Calu3 (cell line): ENCODE data around the gene TMEM198. TPM values are rescaled to one million over a fixed set of nuclear protein-coding genes. Genes with fewer than 3 reads are reported as not detected.

Experiments used
- BruUV-seq: library from RNA; stranded (reverse); fragments of 400-500 nt; replicated peaks from 2 replicates; lab custom pipeline; 2021; lab: Mats Ljungman, UMichigan
- CTCF ChIA-PET: fragments of 300-600 bp; sonication (Branson Sonifier 250); formaldehyde crosslinking; loops from one replicate; lab custom pipeline; 2022; ENCODE audit warnings: antibody characterized with exemption; lab: Charles Lee
- DNase-seq: peaks from one replicate; pipeline ENCODE4 v3.0.0; 2022
- H3K27ac Mint-ChIP-seq: one replicate; pipeline ENCODE4 v1.8.0; 2022; ENCODE audit warnings: mixed read lengths; ENCODE audit not compliant: unreplicated experiment
- H3K27me3 Mint-ChIP-seq: one replicate; pipeline ENCODE4 v1.8.0; 2022; ENCODE audit warnings: mixed read lengths; ENCODE audit not compliant: unreplicated experiment
- H3K36me3 Mint-ChIP-seq: one replicate; pipeline ENCODE4 v1.8.0; 2022; ENCODE audit warnings: mild to moderate bottlenecking, moderate library complexity, mixed read lengths; ENCODE audit not compliant: insufficient read depth, unreplicated experiment
- H3K4me1 Mint-ChIP-seq: one replicate; pipeline ENCODE4 v1.8.0; 2022; ENCODE audit warnings: mild to moderate bottlenecking, low read depth, mixed read lengths; ENCODE audit not compliant: unreplicated experiment
- H3K4me3 Mint-ChIP-seq: one replicate; pipeline ENCODE4 v1.8.0; 2022; ENCODE audit warnings: mild to moderate bottlenecking, low read depth, moderate library complexity, mixed read lengths; ENCODE audit not compliant: unreplicated experiment
- H3K9me3 Mint-ChIP-seq: one replicate; pipeline ENCODE4 v1.8.0; 2022; ENCODE audit warnings: low read depth, mixed read lengths; ENCODE audit not compliant: unreplicated experiment
- intact Hi-C: fragments of 100-400 bp; cut with micrococcal nuclease; formaldehyde crosslinking; loops from one replicate; pipeline ENCODE4 v1.10.0; 2022; ENCODE audit not compliant: unreplicated experiment
- total RNA-seq: library from RNA; stranded (reverse); gene quantifications from 2 replicates; pipeline ENCODE4 v1.2.3, GENCODE V29; 2022
- TF ChIP-seq, protein P1 (sequence below): fragments of 200-600 bp; IDR thresholded peaks from one replicate; pipeline ENCODE4 v1.8.0; 2022; ENCODE audit warnings: antibody characterized with exemption; ENCODE audit not compliant: unreplicated experiment

The TMEM198 gene
- total RNA-seq, 1 experiment from 2014 or later = 5.9 TPM

- no peak overlapping the region for H3K4me3 Mint-ChIP-seq
- H3K27me3 Mint-ChIP-seq = peaks cover 30% of the 10 kb centered on the region
- TF ChIP-seq, protein P1, sequence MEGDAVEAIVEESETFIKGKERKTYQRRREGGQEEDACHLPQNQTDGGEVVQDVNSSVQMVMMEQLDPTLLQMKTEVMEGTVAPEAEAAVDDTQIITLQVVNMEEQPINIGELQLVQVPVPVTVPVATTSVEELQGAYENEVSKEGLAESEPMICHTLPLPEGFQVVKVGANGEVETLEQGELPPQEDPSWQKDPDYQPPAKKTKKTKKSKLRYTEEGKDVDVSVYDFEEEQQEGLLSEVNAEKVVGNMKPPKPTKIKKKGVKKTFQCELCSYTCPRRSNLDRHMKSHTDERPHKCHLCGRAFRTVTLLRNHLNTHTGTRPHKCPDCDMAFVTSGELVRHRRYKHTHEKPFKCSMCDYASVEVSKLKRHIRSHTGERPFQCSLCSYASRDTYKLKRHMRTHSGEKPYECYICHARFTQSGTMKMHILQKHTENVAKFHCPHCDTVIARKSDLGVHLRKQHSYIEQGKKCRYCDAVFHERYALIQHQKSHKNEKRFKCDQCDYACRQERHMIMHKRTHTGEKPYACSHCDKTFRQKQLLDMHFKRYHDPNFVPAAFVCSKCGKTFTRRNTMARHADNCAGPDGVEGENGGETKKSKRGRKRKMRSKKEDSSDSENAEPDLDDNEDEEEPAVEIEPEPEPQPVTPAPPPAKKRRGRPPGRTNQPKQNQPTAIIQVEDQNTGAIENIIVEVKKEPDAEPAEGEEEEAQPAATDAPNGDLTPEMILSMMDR = no peak
- peaks cover 20% of the 10 kb centered on the region for H3K4me1 Mint-ChIP-seq
- no peaks in the 10 kb centered on the region for H3K9me3 Mint-ChIP-seq
- BruUV-seq = no TSS peak
- CTCF ChIA-PET = no interaction called here
- H3K27ac Mint-ChIP-seq = no peak overlapping the region
- intact Hi-C loops = no loop called here
- H3K36me3 Mint-ChIP-seq = peaks cover 40% of the 10 kb centered on the region
- no peak for DNase-seq
These were observed 2.1 kb downstream of the TMEM198 start for GRCh38 chr2:219545943-219546352.

- peaks cover 30% of the 10 kb centered on the region for H3K27me3 Mint-ChIP-seq
- BruUV-seq = no TSS peak
These were observed 3.8 kb downstream of the TMEM198 start for GRCh38 chr2:219547621-219548020.

GRCh38 chr2:219548990-219549389, 5.2 kb downstream of the TMEM198 start:
- TF ChIP-seq, protein P1 = no peak
- Mint-ChIP-seq H3K9me3 (no peaks in the 10 kb centered on the region), H3K27ac (no peak overlapping the region), H3K4me3 (no peak overlapping the region), H3K4me1 (peaks cover 10% of the 10 kb centered on the region), H3K27me3 (peaks cover 30% of the 10 kb centered on the region), H3K36me3 (peaks cover 27% of the 10 kb centered on the region)
- no TSS peak for BruUV-seq
- CTCF ChIA-PET = no interaction called here
- intact Hi-C loops = no loop called here
- no peak for DNase-seq

More at GRCh38 chr2:219547621-219548020, 3.8 kb downstream of the TMEM198 start:
- CTCF ChIA-PET = no interaction called here
- Mint-ChIP-seq H3K9me3 (no peaks in the 10 kb centered on the region), H3K36me3 (peaks cover 37% of the 10 kb centered on the region), H3K4me3 (no peak overlapping the region), H3K27ac (no peak overlapping the region), H3K4me1 (peaks cover 10% of the 10 kb centered on the region)
- no peak for DNase-seq
- TF ChIP-seq, protein P1 = no peak
- intact Hi-C loops = no loop called here

- TF ChIP-seq, protein P1 = no peak
- Mint-ChIP-seq H3K36me3 (peaks cover 27% of the 10 kb centered on the region), H3K9me3 (no peaks in the 10 kb centered on the region), H3K4me1 (peaks cover 6% of the 10 kb centered on the region), H3K27me3 (peaks cover 25% of the 10 kb centered on the region), H3K27ac (no peak overlapping the region), H3K4me3 (no peak overlapping the region)
- DNase-seq = no peak
- CTCF ChIA-PET = no interaction called here
- intact Hi-C loops = no loop called here
- no TSS peak for BruUV-seq
These were observed 5.8 kb downstream of the TMEM198 start for GRCh38 chr2:219549619-219550018.
